ENCODE data around the gene MEIKIN. TPM values are rescaled to one million over a fixed set of nuclear protein-coding genes. Genes with fewer than 3 reads are reported as not detected.

The MEIKIN gene
- total RNA-seq, 1 experiment from 2014 or later, result not detected

GRCh38 chr5:131791866-131792265, 153.6 kb downstream of the MEIKIN start:
- no peaks in the 10 kb centered on the region for H4K20me1 ChIP-seq (ENCODE audit: control insufficient read depth, insufficient read depth, insufficient read length)
- H2AK5ac ChIP-seq (ENCODE audit: insufficient read length, low read length), result no peak overlapping the region
- Mint-ChIP-seq H3K4me3 (no peak overlapping the region), H3K36me3 (ENCODE audit: insufficient read depth in 1 of 3, low read depth in 3 of 3) (peaks cover 0 to 4% (median 0%) of the 10 kb centered on the region in 3 experiments; a peak in 1 of 7 replicates), H3K27me3 (ENCODE audit: low read depth) (peaks cover 4% of the 10 kb centered on the region; the same call in 1 of the 2 replicates), H3K27ac (no peak overlapping the region), H3K4me1 (peaks cover 12 to 15% of the 10 kb centered on the region in 2 experiments), H3K9me3 (no peaks in the 10 kb centered on the region)
- peaks cover 6% of the 10 kb centered on the region; the same call in 1 of the 2 replicates for H3K79me2 ChIP-seq (ENCODE audit: insufficient read depth, low read length)
- WGBS (ENCODE audit: extremely low coverage, insufficient read length, low lambda C conversion rate), result no CpG with 5 or more reads among the region's 6 CpGs
- no peaks in the 10 kb centered on the region for H3K23me2 ChIP-seq (ENCODE audit: insufficient read length, low read depth, low read length, poor library complexity, severe bottlenecking)
- H4K91ac ChIP-seq (ENCODE audit: insufficient read length, low read depth, low read length), result no peak overlapping the region
- H3K14ac ChIP-seq (ENCODE audit: insufficient read depth, low read length), result no peak overlapping the region
- no peak overlapping the region for H3T11ph ChIP-seq (ENCODE audit: low read length)
- H2BK5ac ChIP-seq (ENCODE audit: insufficient read length, low read length), result no peak overlapping the region
- H3K4ac ChIP-seq (ENCODE audit: low read depth, low read length), result no peak overlapping the region
- H3K4me1 ChIP-seq (ENCODE audit: insufficient read depth, low read length), result no peaks in the 10 kb centered on the region
- H2BK20ac ChIP-seq (ENCODE audit: low read depth, low read length, poor library complexity, severe bottlenecking), result no peak overlapping the region
- no peak overlapping the region for H3K56ac ChIP-seq (ENCODE audit: insufficient read length, low read depth, low read length)
- no peaks in the 10 kb centered on the region for H3K27me3 ChIP-seq (ENCODE audit: insufficient read depth, low read length)
- H4K5ac ChIP-seq (ENCODE audit: insufficient read length, low read depth, low read length), result no peak overlapping the region
- DNase-seq, result no peak
- H3K27ac ChIP-seq (ENCODE audit: insufficient read length, low read depth, low read length), result no peak overlapping the region
- no peak overlapping the region for H2BK12ac ChIP-seq (ENCODE audit: insufficient read length, low read depth, low read length)
- H2BK120ac ChIP-seq (ENCODE audit: low read depth, low read length, poor library complexity, severe bottlenecking), result no peak overlapping the region
- no peak overlapping the region for H3K18ac ChIP-seq (ENCODE audit: insufficient read length, low read depth, low read length)
- peaks cover 11% of the 10 kb centered on the region for H3K79me1 ChIP-seq (ENCODE audit: insufficient read depth, low read depth, low read length, poor library complexity, severe bottlenecking)
- H3K9me3 ChIP-seq (ENCODE audit: control insufficient read depth, low read depth, low read length), result no peaks in the 10 kb centered on the region
- no peak overlapping the region for H4K8ac ChIP-seq (replicated peaks; ENCODE audit: insufficient read length, low read depth, low read length)
- H3K23ac ChIP-seq (ENCODE audit: insufficient read length, low read depth, low read length), result no peak overlapping the region
- no peak overlapping the region for H2BK15ac ChIP-seq (ENCODE audit: low read depth, low read length)
- H2AFZ ChIP-seq (ENCODE audit: low read length), result no peak overlapping the region
- H3K4me2 ChIP-seq (ENCODE audit: insufficient read depth, insufficient read length, low read length), result no peak overlapping the region
- H3K9ac ChIP-seq (ENCODE audit: extremely low read depth, insufficient read length, low read length), result no peak overlapping the region
- no peak for TF ChIP-seq CTCF (conservative IDR thresholded peaks at IDR 0.05)

Measured in H9 (cell line).